ENCODE results near the gene STAT5B. TPM values are rescaled to one million over a fixed set of nuclear protein-coding genes. Genes with fewer than 3 reads are reported as not detected.

Gene STAT5B
- total and polyA plus RNA-seq, 7 donors, result 15.9 to 90.1 (median 68.8) TPM

DNA sequence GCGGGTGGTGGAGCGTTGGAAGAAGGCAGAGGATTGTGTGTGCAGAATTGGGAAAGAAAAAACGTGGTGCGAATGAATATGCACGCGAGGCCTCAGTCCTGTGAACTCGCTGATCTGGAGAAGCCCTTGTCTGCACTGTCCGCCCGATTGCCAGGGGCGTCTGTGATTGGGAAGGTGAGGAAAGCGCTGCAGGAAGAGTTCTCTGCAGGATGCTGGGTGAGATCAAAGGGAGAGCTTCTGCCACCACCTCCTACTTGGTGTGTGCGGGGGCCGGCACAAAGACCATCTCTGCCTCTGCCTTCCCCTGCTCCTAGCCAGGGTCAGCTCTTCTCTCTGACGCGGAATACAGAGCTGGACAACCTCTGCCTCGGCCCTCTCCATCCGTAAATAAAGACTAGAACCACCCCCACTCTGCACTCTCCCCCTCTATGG lies 120.6 kb downstream of the STAT5B start:
- intact Hi-C loops (cut with DNase I), result loop anchor here in 1 of 2 donors (1.0 kb wide), 1 partner anchor 188 kb away; no protein-coding TSS in a partner anchor
- ATAC-seq (no peak), DNase-seq (no peak)
- Histone ChIP-seq H3K4me3 (peak overlapping the region; percentile 100), H3K27ac (peak overlapping the region; percentile 97), H3K4me1 (peaks cover 26% of the 10 kb centered on the region), H3K27me3 (ENCODE audit: insufficient read depth in 3 of 3, low read length in 2 of 3) (no peaks in the 10 kb centered on the region), H3K9me3 (no peaks in the 10 kb centered on the region), H3K36me3 (ENCODE audit: insufficient read depth in 1 of 2, low read depth in 1 of 2) (peaks cover 3 to 8% of the 10 kb centered on the region in 2 donors)
- TF ChIP-seq CTCF (IDR thresholded peaks at IDR 0.05), result no peak
- 38 to 40% (median 39%) methylated on average over 17 of the region's 17 CpGs for WGBS, 3 donors

DNA sequence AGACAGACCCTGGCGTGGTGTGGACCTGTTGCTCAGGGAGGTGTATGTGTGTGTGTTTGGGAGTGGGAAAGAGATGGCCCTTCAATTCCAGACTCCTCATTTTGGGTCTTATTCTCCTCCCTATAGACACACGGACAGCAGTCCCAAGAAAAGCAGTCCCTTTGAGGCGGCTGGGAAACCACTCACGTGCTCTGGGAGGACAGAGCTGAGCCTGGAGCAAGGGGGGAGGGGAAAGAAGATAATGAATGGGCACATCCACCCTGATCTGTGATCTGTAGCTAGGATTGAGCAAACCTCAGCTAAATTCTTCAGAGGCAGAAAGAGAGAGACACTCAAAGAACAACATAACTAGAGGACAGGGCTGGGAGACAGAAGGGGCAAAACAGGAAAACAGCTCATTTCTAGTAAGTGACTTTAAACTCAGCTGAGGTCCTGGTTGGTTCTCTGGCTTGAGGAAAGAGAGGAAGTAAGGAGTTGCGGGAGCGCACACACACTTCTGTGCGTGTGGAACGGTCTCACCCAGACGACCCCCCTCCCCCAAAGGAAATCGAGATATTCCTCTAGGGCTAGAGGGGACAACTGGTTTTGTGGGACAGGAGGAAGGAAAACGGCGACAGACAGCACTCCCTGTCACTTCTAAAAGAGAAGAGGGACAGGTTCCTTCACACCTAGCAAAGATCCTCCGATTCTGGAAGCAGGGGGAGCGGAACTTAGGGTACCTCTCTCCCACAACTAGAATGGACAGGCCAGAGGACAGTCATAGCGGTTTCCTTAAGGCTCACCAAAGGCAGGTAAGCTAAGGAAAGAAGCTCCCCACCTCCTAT lies 122.1 kb downstream of the STAT5B start:
- 4 to 6% (median 6%) methylated on average over 15 of the region's 15 CpGs for WGBS, 3 donors
- Histone ChIP-seq H3K9me3 (no peaks in the 10 kb centered on the region), H3K27me3 (ENCODE audit: insufficient read depth in 3 of 3, low read length in 2 of 3) (no peaks in the 10 kb centered on the region), H3K4me1 (peaks cover 31% of the 10 kb centered on the region), H3K4me3 (peak overlapping the region; percentile 100), H3K36me3 (ENCODE audit: insufficient read depth in 1 of 2, low read depth in 1 of 2) (peaks cover 3 to 13% of the 10 kb centered on the region in 2 donors), H3K27ac (peak overlapping the region; percentile 97)
- intact Hi-C loops (cut with DNase I), result no loop called here
- ATAC-seq (peak in 1 of 4 donors; percentile 19), DNase-seq (no peak)
- no peak for TF ChIP-seq CTCF (IDR thresholded peaks at IDR 0.05)

Other genes with a start within 250 kb of the STAT5B start
- gene C17orf113, start 225.8 kb downstream of the STAT5B start, total RNA-seq, result 1 to 10 TPM in 2 of 4 donors, under 1 TPM in 2; 0.56 to 1.2 (median 0.82) TPM
- under 1 TPM; 0.08 to 0.22 (median 0.12) TPM for gene C17orf113, start 225.8 kb downstream of the STAT5B start, polyA plus RNA-seq
- gene ZNF385C, start 177.9 kb downstream of the STAT5B start, total RNA-seq, result 1 to 10 TPM in 3 of 4 donors, under 1 TPM in 1; 0.50 to 9.2 (median 1.1) TPM
- under 1 TPM; 0.22 to 0.36 (median 0.32) TPM for gene ZNF385C, start 177.9 kb downstream of the STAT5B start, polyA plus RNA-seq
- gene DHX58, start 163.7 kb downstream of the STAT5B start, total RNA-seq, result 1 to 10 TPM; 2.0 to 4.2 (median 3.1) TPM
- gene DHX58, start 163.7 kb downstream of the STAT5B start, polyA plus RNA-seq, result 1 to 10 TPM; 1.3 to 2.8 (median 2.0) TPM
- 10 to 100 TPM; 12.3 to 35.3 (median 20.0) TPM for gene KAT2A, start 155.0 kb downstream of the STAT5B start, total RNA-seq
- gene KAT2A, start 155.0 kb downstream of the STAT5B start, polyA plus RNA-seq, result 10 to 100 TPM; 20.9 to 23.5 (median 21.2) TPM
- gene HSPB9, start 153.6 kb downstream of the STAT5B start, total RNA-seq, result under 1 TPM in 1 of 4 donors, not detected in 3; 0.43 TPM
- under 1 TPM in 2 of 3 donors, not detected in 1; 0.03 to 0.53 TPM for gene HSPB9, start 153.6 kb downstream of the STAT5B start, polyA plus RNA-seq
- gene RAB5C, start 121.4 kb downstream of the STAT5B start, total RNA-seq, result 10 to 100 TPM; 27.3 to 43.2 (median 38.7) TPM
- gene RAB5C, start 121.4 kb downstream of the STAT5B start, polyA plus RNA-seq, result 10 to 100 TPM; 41.5 to 70.9 (median 60.0) TPM
- gene KCNH4, start 95.2 kb downstream of the STAT5B start, total RNA-seq, result under 1 TPM in 3 of 4 donors, not detected in 1; 0.08 to 0.17 (median 0.11) TPM
- under 1 TPM in 2 of 3 donors, not detected in 1; 0.01 to 0.03 TPM for gene KCNH4, start 95.2 kb downstream of the STAT5B start, polyA plus RNA-seq
- not detected for gene HCRT, start 90.9 kb downstream of the STAT5B start, total RNA-seq
- gene HCRT, start 90.9 kb downstream of the STAT5B start, polyA plus RNA-seq, result not detected
- gene GHDC, start 81.9 kb downstream of the STAT5B start, total RNA-seq, result 1 to 10 TPM; 4.7 to 9.4 (median 7.0) TPM
- 10 to 100 TPM in 1 of 3 donors, 1 to 10 TPM in 2; 6.8 to 11.5 (median 8.8) TPM for gene GHDC, start 81.9 kb downstream of the STAT5B start, polyA plus RNA-seq
- gene STAT5A, start 12.1 kb upstream of the STAT5B start, total RNA-seq, result 10 to 100 TPM; 17.3 to 31.5 (median 23.9) TPM
- gene STAT5A, start 12.1 kb upstream of the STAT5B start, polyA plus RNA-seq, result 10 to 100 TPM in 2 of 3 donors, 1 to 10 TPM in 1; 8.1 to 12.5 (median 10.5) TPM
- gene STAT3, start 112.1 kb upstream of the STAT5B start, total RNA-seq, result 100 to 1,000 TPM in 3 of 4 donors, 10 to 100 TPM in 1; 67.3 to 279 (median 220) TPM
- gene STAT3, start 112.1 kb upstream of the STAT5B start, polyA plus RNA-seq, result 100 to 1,000 TPM in 1 of 3 donors, 10 to 100 TPM in 2; 95.6 to 111 (median 97.8) TPM
- gene CAVIN1, start 146.9 kb upstream of the STAT5B start, total RNA-seq, result 100 to 1,000 TPM; 109 to 151 (median 128) TPM
- 10 to 100 TPM; 69.5 to 92.6 (median 92.0) TPM for gene CAVIN1, start 146.9 kb upstream of the STAT5B start, polyA plus RNA-seq
- 100 to 1,000 TPM in 2 of 4 donors, 10 to 100 TPM in 2; 41.1 to 116 (median 89.6) TPM for gene ATP6V0A1, start 182.5 kb upstream of the STAT5B start, total RNA-seq
- 10 to 100 TPM; 51.7 to 62.7 (median 61.0) TPM for gene ATP6V0A1, start 182.5 kb upstream of the STAT5B start, polyA plus RNA-seq

Data from psoas muscle (tissue), 8 donors.